Lung (tissue), 12 donors: ENCODE results near the gene OTUB2. TPM values are rescaled to one million over a fixed set of nuclear protein-coding genes. Genes with fewer than 3 reads are reported as not detected.

Experiments
- ATAC-seq: fragments of 200-7000 bp; cut with Tn5 transposase; one replicate; pipeline ENCODE4 v1.9.1; 2020; ENCODE audit warnings: moderate number of reproducible peaks; ENCODE audit not compliant: insufficient read depth, low FRiP score
- DNase-seq, 3 donors: peaks; one replicate each; pipeline ENCODE4 v3.0.0-alpha.2; 2013 to 2017
- H3K27ac ChIP-seq, 2 donors: one replicate each; pipeline ENCODE4 v1.5.1; 2013; ENCODE audit warnings: mild to moderate bottlenecking in 2 of 2, moderate library complexity in 2 of 2, control low read depth in 1 of 2, inconsistent platforms in 1 of 2, low read depth in 1 of 2, low read length in 1 of 2
- H3K27me3 ChIP-seq, 3 donors: one replicate each; pipeline ENCODE4 v1.5.1; 2013; ENCODE audit warnings: low read length in 2 of 3; ENCODE audit not compliant: control insufficient read depth in 3 of 3, insufficient read depth in 3 of 3
- H3K36me3 ChIP-seq, 4 donors: one replicate each; pipeline ENCODE4 v1.5.1; 2013; ENCODE audit warnings: low read length in 4 of 4, mild to moderate bottlenecking in 1 of 4, moderate library complexity in 1 of 4; ENCODE audit not compliant: control insufficient read depth in 4 of 4, insufficient read depth in 4 of 4
- H3K4me1 ChIP-seq, 5 donors: one replicate each; pipeline ENCODE4 v1.5.1; 2013; ENCODE audit warnings: low read length in 5 of 5, mild to moderate bottlenecking in 2 of 5, moderate library complexity in 1 of 5; ENCODE audit not compliant: control insufficient read depth in 5 of 5, insufficient read depth in 5 of 5
- H3K4me3 ChIP-seq: one replicate; pipeline ENCODE4 v1.5.1; 2013; ENCODE audit warnings: mild to moderate bottlenecking, control low read depth, moderate library complexity
- H3K9ac ChIP-seq, 2 donors: one replicate each; pipeline ENCODE4 v1.5.1; 2013; ENCODE audit warnings: low read length in 2 of 2, control low read depth in 1 of 2; ENCODE audit not compliant: insufficient read depth in 1 of 2
- H3K9me3 ChIP-seq, 4 donors: one replicate each; pipeline ENCODE4 v1.5.1; 2013; ENCODE audit warnings: low read length in 3 of 4, mild to moderate bottlenecking in 1 of 4, moderate library complexity in 1 of 4; ENCODE audit not compliant: control insufficient read depth in 4 of 4, insufficient read depth in 3 of 4
- CTCF ChIP-seq: IDR thresholded peaks from 2 replicates; pipeline ENCODE4 v1.5.1; 2012; ENCODE audit warnings: mild to moderate bottlenecking; ENCODE audit errors: control extremely low read depth, extremely low read depth
- WGBS, 2 donors: extraction: QIAGEN DNeasy Blood & Tissue Kit; methylation state at CpG; one replicate each; pipeline ENCODE4 v1.1.7; 2013; 5-methylcytosine and 5-hydroxymethylcytosine counted together
- polyA plus RNA-seq, 2 donors: library from polyadenylated mRNA; stranded (reverse); fragments of 200-250 nt; gene quantifications; one replicate each; pipeline ENCODE4 v1.2.1, GENCODE V29; 2013
- total RNA-seq, 2 donors: library from RNA; depleted of rRNA in 1 of 2; stranded (reverse); fragments of >200 nt in 1 of 2; gene quantifications; one replicate each; pipeline ENCODE4 v1.2.1, GENCODE V29; 2014 to 2021
- donor health status: control.
- donor health status: control.
- donor health status: Bipolar disorder and iron deficiency.
- donor health status: healthy.
- donor health status: DM: yes; HTN: yes; CAD: no.

Gene OTUB2
- total and polyA plus RNA-seq, 4 donors = 0.31 to 2.2 (median 1.6) TPM

DNA sequence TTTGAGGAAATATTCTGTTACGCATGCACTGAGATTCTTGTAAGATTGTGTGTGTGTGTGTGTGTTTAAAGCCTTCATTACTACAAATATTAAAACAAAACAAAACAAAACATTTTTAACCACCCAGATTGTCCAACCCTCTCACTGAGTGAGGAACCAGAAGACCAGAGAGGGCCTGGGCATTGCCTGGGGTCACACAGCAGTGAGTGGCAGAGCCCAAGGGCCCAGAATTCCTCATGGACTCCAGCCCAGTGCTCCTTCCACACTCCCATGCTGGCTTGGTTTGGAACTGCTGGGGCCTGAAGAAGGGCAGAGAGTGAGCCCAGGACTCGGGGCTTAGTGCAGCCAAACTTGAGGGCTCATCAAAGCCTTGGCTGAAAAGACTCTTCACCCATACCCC, 1.6 kb upstream of the OTUB2 start:
- Histone ChIP-seq H3K4me3 (no peak overlapping the region), H3K4me1 (peaks cover 0 to 7% (median 0%) of the 10 kb centered on the region in 5 donors), H3K36me3 (no peaks in the 10 kb centered on the region), H3K9ac (no peak overlapping the region), H3K27ac (no peak overlapping the region), H3K9me3 (no peaks in the 10 kb centered on the region), H3K27me3 (no peaks in the 10 kb centered on the region)
- WGBS, 2 donors = 93 to 96% methylated on average over 2 of the region's 2 CpGs
- TF ChIP-seq CTCF = no peak
- DNase-seq = no peak
- ATAC-seq = no peak

- no peak overlapping the region for H3K4me3 ChIP-seq
- H3K9ac ChIP-seq = no peak overlapping the region
- TF ChIP-seq CTCF = no peak
- DNase-seq (no peak), ATAC-seq (no peak)
- no peak overlapping the region for H3K27ac ChIP-seq
- 60 to 62% methylated on average over 6 of the region's 6 CpGs for WGBS, 2 donors
- H3K36me3 ChIP-seq = no peaks in the 10 kb centered on the region
- H3K4me1 ChIP-seq = peaks cover 0 to 7% (median 0%) of the 10 kb centered on the region in 5 donors
- H3K27me3 ChIP-seq = no peaks in the 10 kb centered on the region
- no peaks in the 10 kb centered on the region for H3K9me3 ChIP-seq
Observed at GRCh38 chr14:94025720-94026119, 420 bp upstream of the OTUB2 start.

- ATAC-seq (no peak), DNase-seq (no peak)
- WGBS, 2 donors = 44 to 50% methylated on average over 17 of the region's 17 CpGs
- peaks cover 0 to 7% (median 0%) of the 10 kb centered on the region in 5 donors for H3K4me1 ChIP-seq
- H3K9me3 ChIP-seq = no peaks in the 10 kb centered on the region
- H3K4me3 ChIP-seq = peak overlapping the region; percentile 50
- no peaks in the 10 kb centered on the region for H3K27me3 ChIP-seq
- no peak overlapping the region for H3K9ac ChIP-seq
- no peak for TF ChIP-seq CTCF
- no peak overlapping the region for H3K27ac ChIP-seq
- no peaks in the 10 kb centered on the region for H3K36me3 ChIP-seq
Observed at GRCh38 chr14:94026889-94027469, 839 bp downstream of the OTUB2 start.
